GM10847 (cell line): ENCODE measurements around the gene SCFD2.

Experiments
- POLR2A ChIP-seq: IDR thresholded peaks from 2 replicates; pipeline ENCODE4 v1.6.1; 2011; ENCODE audit not compliant: insufficient read length; ENCODE audit errors: extremely low read depth

SCFD2 gene

DNA sequence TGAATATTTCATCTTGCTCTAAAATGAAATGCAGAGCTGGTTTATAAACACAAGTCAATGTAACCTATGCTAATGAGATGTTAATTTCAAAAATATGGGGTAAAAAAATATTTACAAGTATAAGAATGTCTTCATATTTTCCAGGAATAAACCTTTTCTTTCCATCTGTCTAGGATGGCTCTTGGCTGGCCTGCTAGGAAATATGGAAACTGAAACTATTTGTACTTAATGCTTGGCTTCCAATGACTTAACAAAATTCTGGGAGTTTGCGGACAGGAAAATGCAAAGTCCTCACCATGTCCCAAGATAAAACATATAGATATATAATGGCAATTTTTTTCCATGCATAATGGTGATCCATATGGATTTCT, 168.1 kb downstream of the SCFD2 start:
- no peak for TF ChIP-seq POLR2A

DNA sequence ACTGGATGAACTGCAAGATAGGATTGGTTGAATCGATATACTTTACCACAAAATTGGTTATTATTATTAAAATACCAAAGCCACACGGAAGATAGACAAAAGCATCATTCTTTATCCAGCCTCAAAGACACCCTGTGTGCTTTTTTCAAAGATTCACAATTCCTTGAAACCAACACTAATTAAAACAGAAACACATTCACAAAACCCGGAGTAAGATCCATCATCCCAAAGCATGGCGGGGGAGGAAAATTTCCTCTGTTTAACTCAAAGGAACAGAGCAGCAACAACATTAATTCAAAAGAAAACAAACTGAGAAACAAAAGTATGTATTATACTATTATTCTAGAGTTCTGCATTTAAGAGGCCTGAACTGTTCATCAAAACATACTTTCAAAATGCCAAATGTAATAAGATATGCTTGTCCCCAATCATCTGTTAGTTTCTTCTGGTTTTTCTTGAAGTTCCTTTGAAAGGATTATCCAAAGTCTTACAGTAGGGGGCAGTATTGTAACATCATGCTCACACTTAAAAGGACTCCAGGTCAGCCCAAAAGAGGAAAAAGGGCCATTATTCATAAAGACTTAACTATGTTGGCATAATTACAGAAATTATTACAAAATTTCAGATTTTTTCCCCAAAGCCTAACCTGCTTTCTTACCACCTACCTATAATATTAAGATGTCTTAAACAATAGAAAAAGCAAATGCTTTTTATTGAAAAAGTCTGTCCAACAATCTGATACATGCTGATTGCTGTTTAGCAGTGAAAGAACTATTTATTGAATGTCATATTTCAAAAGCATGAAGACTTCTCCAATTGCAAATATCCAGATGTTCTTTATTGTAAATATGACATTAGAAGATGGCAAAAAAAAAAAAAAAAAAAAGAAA, 168.7 kb downstream of the SCFD2 start:
- no peak for TF ChIP-seq POLR2A

DNA sequence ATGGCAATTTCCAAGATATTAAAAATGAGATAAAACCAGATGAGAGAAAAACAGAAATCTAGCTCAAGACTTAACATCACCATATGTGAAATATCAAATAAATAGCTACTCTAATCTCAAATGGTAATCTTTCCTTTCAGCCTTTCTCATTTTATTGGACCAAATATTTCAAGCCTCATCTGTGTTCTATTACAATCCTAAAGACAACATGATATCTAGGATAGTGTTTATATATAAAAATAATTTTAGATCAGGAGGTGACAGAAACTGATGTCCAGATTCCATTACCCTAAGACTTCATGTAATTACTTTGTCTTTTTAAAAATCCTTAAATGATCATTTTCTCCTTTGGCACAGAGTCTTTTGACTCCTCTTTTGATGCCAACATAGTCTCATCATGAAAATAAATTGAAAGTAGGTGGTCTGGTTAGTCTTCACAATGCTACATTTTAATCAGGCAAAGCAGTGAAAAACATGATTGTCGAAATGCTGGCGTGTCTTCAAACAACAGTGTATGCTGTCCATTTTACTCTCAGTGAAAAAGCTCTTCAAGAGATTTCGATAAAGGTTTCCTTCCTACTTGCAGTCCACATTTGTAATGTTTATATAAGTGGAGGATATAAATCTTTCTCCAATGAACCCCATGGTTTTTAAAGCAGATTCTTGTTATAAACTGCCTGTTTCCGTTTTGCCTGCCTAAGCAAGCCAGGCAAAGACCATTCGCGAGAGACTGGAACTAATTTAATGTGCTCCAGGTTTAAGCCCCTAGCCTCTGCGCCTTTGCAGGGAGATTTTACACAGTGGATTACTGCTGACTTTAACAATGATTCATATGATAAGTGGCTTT, 169.8 kb downstream of the SCFD2 start:
- no peak for TF ChIP-seq POLR2A

DNA sequence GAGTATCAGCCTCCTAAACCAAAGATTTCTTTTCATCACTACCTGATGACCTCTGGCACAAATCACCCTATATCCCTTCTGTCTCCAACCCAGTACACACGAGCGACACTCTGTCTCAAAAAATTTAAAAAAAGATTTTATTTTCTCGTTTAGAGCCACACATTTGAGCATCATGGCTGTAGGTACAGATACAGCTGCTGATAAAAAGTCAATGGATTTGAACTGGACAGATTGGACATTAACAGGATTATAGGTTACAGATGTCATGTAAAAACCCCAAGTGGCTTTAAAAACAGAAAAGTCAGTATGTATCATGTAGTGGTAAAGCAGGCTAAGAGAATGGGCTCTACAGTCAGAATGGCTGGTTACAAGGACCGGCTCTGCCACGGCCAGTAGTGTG, 171.1 kb downstream of the SCFD2 start:
- no peak for TF ChIP-seq POLR2A

DNA sequence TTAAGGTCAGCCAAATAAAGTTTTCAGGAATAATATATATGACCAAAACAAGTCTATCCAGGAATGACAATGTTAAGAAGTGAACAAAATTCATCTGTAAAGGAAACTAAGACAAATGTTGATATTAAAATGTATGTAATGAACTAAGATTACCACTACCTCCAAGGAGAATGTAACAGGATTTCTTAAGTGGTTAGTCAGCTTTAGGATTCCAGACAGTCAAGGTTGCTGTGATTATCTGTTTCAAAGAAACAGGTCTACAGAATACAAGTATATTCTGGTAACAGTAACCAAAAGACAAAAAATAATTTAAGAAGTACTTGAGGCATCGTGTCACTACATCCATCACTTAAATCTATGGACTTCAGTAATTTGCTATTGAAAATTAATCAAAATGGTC, 172.8 kb downstream of the SCFD2 start:
- TF ChIP-seq POLR2A, result no peak

DNA sequence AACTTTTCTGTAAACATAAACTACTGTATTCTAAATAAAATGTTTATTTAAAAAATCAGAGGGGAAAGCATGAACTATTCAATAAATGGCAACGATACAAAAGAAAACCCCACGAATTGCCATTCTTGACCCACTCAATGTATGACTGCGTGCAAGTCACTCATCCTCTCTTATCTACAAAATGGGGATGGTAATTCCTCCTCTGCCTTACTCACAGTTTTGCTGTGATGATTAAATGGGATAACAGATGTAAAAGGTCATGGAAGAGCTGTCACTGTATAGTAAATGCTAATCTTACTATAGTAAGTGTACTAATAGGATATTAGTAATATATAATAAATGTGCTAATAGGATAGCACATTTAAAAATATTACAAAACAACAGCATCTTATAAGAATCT, 173.4 kb downstream of the SCFD2 start:
- no peak for TF ChIP-seq POLR2A

DNA sequence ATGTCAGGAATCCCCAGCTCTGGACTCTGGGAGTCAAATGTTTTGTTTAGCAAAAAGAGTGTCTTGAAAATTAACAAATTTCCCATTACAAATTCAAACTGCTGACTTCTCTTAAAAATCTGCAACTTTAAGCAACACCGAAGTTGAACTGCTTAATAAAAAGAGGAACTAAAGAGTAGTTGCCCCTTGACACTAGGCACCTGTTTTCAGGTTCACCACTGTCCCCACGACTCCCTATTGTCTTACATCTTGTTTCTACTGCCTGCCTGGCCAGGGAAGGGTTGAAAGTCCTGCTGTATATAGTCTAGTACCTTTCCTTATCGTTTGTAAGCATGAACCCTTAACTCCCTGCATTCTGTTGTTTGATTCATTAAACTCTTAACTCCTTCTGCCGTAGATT, 173.9 kb downstream of the SCFD2 start:
- no peak for TF ChIP-seq POLR2A

DNA sequence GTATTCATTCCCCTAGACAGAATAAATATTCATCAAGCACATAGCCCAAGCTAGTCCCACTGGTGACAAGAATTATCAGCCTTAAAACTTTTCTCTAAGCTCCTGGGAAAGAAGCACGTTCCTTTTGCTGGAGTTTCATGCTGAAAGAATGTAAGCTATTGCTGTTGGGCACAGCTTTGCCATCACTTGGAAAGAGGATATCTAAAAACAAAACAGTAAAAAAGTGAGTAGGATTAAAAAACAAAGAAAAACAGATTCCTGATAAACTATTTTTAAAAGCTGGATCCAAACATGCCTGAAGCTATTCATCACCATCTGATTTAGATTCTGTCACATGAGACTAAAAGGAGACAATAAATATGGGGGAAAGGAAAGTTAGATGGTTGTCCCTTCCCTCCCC, 176.8 kb downstream of the SCFD2 start:
- TF ChIP-seq POLR2A, result no peak

DNA sequence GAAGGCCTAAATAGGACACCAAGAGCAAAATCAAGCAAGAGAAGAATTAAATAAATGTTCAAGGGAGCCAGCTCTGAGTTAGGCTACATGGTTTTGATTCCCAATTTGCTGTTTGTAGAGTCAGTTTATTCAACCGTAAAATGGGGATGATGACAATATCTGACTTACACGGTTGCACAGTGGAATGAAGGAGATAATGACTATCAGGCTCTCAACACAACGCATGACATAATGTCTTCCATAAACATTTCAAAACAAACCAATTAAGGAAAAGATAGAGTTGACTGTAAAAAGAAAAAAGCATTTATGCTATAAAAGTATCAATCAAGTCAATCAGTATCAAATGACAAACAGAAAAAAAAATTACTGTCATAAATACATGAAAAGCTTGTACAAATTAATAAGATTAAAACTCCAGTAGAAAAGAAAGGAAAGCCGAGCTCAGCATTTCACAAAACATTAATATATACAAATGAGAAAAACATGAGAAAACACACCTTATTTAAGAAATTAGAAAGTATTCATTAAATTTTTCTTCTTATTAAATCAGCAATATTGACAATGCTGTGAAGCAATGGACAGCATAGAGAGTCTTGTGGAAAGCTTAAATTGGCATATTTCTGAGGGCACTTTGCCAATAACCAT, 179.0 kb downstream of the SCFD2 start:
- no peak for TF ChIP-seq POLR2A

DNA sequence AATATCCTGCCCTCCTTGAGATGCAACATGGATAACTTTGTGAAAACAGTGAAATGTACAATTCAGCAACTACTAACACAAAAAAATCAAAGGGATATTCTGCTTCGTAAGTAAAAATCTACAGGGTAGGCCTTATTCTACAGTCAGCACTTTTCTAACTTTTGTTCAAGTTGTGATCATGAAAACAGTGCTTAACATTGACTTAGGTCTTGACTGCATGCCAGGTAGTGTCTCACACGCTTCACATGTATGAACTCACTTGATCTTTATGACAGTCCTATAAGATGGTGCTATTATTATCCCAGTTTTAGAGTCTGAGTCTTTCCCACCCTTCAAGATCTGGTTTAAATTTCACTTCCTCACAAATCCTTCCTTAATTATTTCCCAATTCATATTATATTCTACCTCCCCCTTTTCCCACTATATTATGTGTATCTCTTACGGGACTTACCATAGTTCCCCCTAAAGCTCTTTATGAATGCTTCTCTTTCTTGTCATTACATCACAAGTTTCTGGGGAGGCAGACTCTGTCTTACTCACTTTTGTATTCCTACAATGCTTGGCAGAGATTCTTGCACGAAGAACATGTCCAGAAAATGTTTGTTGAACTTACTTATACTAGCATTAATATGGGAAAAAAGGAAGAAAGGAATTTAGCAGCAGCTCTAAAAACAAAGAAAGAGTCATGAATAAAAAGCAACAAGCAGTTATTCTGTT, 179.8 kb downstream of the SCFD2 start:
- no peak for TF ChIP-seq POLR2A

DNA sequence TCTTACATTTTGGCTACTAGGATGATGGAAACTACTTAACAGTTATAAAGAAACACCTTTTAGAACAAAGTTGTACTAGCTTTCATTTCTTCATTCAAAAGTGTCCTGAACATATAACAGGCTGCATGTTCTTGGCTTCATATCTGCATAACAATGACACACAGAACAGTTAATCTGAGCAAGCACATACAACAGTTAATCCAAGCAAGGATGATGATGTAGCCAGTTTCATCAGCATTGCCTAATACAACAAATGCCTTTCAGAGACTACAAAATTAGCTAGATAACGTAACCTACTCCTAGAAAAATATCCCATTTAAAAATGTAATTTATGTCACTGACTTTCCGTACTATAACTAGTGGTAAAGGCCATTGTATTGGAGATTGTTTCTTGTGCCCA, 182.1 kb downstream of the SCFD2 start:
- TF ChIP-seq POLR2A, result no peak

DNA sequence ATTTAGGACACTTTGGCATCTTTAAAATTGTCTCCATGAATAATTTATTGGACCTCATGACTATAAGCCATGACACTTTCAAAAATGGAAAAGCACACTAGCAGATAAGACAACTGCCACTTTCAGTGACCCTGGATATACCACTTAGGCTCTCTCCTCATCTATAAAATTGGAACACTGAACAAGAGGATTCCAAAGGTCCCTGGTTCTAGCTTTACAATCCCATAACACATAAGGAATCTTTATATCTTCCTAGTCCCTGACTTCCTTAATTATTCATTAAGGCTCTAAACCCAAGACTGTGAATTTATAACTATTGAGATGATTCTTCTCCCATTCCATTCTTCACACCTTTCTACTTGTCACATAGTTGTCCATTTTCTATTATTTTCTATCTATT, 190.2 kb downstream of the SCFD2 start:
- no peak for TF ChIP-seq POLR2A

DNA sequence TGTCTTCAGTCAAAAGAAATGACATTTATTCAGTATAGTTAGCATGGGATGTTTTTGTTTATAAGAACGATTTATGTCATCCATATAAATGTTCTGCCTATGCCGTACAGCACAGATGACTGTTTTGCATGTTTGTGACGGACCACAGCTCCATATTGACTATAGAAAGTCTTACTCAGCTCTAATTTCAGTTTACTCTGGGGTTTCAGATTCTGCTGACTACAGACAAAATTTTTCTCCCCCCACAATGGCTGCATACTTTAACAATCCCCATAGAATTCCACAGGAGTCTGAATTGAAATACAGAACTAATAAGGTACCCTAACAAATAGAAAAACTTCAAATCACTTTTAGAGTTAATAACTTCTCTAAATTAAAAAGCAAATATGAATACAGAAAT, 191.0 kb downstream of the SCFD2 start:
- TF ChIP-seq POLR2A, result no peak

DNA sequence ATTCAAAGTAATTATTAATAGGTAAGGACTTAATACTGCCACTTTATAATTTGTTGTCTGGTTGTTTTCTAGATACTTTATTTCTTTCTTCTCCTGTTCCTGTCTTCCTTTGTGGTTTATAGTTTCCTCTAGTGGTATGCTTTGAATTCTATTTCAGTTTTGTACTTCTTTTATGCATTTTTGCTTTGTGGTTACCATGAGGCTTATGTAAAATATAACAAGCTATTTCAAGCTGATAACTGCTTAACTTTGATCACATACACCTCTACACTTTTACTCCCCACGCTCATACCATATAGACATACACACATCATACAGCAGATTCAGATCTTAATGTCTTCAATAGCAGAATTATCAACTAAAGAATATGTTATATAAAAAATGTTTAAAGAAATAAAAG, 192.3 kb downstream of the SCFD2 start:
- no peak for TF ChIP-seq POLR2A

DNA sequence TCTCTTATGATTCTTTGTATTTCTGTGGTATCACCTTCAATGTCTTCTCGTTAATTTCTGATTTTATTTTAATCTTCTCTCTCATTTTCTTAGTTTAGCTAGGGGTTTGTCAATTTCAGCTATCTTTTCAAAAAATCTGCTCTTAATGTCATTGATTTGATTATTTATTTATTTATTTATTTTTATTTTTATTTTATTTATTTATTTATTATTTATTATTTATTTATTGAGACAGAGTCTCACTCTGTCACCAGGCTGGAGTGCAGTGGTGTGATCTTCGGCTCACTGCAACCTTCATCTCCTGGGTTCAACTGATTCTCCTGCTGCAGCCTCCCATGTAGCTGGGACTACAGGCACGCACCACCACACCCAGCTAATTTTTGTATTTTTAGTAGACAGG, 194.1 kb downstream of the SCFD2 start:
- TF ChIP-seq POLR2A, result no peak
